GM19395 (cell line): Measurements from ENCODE around the gene NTF4.
"Not testable (repeated sequence)": the region's sequence is repeated elsewhere in the genome, so short reads cannot be mapped to it uniquely, and the experiment has no call there.

Source experiments
- ATAC-seq: cut with Tn5 transposase; IDR thresholded peaks from one replicate; pipeline ENCODE4 v1.9.1; 2021; ENCODE audit warnings: mild to moderate bottlenecking, moderate library complexity; ENCODE audit not compliant: unreplicated experiment

NTF4 gene

DNA sequence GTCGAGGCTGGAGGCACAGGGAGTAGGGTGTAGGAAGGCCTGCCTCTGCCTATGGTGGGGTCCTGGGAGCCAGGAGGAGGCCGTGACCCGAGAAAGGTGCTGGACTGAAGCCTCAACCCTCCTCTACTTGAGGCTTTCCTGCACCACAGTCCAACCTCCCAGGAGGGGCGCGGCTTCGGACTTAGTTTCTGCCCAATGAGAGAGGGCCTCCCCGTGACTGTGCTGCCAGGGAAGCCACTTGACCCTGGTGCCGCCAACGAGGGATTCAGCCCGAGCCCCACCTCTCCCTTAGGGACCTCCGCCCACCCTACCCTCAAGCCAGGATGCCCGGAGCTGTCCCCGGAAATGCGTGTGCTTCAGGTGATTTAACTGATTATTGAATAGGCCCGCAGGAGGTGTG lies 40.4 kb downstream of the NTF4 start, which contains the start of gene CGB3:
CGB3 (minus strand) TSS at position 101 of the 400 bp plus-strand sequence. CDS start 362 bp downstream, outside the sequence.
- ATAC-seq, result not testable (repeated sequence)

DNA sequence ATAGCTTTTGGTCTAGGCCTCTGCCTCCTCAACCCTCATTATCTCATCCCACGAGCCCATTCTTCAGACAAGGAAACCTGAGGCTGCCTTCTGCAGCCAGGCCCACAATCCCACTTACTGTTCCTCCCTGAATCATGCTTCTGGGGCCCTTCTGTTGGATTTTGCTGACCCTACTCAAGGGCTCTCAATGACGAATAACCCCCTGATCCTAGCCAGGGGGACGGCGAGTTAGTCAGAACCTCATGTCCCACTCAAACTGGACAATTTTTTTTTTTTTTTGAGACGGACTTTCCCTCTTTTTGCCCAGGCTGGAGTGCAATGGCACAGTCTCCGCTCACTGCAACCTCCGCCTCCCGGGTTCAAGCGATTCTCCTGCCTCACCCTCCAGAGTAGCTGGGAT lies 42.5 kb downstream of the NTF4 start:
- ATAC-seq, result no peak

DNA sequence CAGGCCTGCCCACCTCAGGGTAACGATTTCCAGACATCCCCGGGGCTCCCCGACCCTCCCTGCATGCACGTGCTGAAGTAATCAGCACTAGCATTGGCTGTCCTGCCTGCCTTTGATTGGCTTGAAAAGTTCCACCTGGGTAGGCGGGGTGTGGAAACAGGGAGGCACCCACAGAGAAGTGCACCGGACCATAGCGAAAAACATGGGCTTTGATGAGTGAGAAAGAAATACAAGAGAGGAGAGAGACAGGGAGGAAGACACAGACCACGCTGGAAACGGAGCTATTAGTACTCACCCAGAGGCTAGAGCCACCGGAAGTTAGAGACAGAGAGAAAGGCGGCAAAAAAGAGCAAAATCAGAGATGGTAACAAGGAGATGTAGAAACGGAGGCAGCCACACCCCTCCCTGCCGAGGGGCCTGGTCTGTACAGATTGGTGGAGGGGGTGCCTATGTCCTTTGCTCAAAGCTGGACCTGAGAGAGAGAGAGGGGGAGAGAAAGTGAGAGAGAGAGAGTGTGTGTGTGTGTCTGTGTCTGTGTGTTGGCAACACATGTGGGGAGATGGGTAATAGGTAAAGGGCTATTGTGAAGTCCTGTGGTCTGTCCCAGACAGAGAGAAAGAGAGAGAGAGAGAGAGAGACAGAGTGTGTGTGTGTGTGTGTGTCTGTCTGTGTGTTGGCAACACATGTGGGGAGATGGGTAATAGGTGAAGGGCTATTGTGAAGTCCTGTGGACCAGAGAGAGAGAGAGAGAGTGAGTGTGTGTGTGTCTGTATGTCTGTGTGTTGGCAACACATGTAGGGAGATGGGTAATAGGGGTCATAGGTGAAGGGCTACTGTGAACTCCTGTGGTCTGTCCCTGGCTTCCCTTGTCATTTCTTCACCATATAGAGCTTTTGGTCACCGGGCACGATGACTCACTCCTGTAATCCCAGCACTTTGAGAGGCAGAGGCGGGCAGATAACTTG lies 43.4 kb downstream of the NTF4 start:
- no peak for ATAC-seq

DNA sequence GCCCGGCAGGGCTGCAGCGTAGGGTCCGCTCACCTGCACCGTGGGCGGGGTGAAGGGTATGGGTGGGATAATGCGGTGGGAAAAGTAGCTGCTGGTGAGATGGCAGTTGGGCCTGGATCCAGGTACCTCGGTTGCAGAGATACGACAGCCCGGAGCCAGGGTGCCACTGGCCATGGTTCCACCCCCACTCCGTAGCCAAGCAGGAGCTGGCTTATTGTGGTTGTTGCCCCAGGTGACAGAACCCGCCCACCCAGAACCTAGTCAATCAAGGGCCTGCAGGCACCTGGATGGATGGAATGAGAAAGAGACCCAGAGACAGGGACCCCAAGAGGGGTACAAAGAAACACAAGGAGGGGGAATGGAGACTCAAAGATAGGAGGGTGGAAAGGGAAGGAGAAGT lies 44.3 kb downstream of the NTF4 start:
- no peak for ATAC-seq

DNA sequence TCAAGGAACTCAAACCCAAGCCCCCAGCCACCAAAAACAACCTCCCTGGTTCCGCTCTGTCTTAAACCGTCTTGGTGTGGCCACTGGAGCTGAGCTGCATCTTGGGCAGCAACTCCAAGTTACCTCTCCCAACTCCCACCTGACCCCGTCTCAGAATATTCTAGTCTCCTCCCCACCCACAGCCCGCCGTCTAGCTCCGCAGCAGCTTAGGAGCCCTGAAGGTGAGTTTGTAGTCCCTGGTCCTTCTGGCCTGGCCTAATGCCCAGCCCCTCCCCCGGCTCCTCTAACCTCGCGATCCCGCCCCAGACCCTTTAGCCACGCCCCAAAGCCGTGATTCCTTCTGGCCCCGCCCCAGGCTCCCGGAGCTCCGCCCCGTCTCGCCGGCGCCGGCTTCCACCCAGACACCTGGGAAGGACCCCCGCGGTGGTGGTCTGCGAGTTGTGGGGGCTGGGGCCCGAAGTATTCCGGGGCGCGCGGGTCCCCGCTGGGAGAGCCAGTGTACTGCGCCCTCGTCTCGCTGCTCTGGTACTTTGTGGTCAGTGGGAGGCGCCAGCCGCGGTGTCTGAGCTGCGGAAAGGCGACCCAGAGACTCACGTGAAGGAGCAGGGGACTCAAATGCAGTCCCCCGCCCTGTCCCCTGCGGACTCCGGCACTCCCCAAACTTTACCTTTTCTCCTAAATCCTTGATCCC lies 45.2 kb downstream of the NTF4 start:
- no peak for ATAC-seq

DNA sequence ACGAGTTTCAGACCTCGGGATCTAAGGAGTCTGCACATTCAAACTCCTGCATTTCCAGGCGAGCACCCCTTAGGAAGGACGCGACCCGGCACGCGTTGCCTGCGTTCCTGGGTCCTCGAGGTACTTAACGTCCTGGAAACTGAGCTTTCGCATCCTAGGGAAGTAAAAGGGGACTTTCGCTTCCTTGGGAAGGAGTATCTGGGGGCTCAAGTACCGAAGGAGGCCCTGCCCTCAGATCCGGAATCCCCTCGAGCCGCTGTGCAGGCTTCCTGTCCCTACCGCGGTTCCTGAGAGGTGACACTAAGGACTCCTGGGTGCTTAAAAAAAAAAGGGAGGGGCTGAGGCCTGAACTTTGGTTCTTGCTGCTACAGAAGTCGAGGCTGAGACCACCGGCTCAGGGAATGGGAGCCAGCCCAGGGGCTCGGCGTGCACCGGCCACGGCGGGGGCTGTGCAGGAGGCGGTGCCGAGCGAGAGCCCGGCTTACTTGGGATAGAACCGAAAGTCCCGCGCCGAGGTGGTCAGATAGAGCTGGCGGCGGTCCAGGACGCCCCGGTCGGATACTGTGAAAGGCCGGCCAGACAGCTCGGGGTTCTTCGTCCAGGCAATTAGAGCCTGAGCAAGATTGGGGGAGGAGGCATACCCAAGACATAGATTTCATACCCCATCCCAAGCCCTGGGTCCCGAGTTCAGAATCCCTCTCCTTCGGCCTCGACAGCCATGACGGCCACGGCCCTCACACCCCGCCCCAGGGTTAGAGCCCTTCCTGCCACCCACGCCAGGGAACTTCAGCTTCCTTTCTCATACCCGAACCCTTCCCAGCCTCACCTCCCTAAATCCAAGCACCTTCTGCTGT lies 46.0 kb downstream of the NTF4 start:
- not testable (repeated sequence) for ATAC-seq

DNA sequence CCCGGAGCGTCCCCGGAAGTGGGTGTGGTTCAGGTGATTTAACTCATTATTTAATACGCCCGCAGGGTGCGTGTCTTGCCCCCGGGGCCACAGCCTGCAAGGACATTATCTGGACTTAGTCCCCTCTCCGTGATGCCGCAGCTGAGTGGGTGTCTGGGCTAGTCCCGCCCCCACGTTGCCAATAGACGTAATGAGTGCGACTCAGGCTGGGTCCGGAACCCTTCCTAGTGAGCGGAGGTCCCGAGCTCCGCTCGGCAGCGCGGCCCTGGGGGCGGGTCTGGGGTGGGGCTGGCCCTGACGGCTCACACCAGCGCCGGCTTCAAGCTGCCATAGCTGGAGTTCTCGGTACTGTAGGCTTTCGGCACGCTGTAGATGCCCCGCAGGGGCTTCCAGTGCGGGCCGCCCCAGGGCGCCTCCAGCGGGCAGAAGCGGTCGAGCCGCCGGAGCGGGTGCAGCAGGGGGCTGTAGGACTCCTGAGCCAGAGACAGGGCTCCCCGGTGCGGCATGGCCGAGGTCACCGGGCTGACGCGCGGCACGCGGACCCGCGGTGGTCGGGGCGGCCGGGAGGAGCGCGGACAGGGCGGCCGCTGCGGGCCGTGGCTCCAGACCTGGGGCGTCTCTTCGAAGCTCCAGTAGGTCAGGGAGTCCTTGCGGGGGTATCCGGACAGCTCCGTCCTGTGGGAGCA lies 46.8 kb downstream of the NTF4 start:
- ATAC-seq, result no peak

DNA sequence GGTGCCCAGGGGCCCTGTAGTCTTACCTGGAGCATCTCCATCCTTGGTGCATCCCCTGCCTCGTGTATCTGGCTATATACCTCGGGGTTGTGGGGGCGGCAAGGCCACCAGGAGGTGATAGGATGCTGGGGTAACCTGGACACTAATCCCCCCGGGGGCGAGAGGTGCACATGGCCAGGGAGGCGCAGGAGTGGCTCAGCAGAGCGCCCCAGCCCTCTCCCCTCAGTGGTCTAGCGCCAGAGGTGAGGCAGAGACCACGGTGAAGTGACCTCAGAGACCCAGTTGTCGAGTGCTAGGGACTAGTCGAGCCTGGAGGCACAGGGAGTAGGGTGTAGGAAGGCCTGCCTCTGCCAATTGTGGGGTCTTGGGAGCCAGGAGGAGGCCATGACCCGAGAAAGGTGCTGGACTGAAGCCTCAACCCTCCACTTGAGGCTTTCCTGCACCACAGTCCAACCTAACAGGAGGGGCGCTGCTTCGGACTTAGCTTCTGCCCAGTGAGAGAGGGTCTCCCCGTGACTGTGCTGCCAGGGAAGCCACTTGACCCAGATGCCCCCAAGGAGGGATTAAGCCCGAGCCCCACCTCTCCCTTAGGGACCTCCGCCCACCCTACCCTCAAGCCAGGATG lies 47.5 kb downstream of the NTF4 start, which contains the start of gene LHB:
LHB (minus strand) TSS at position 51 of the 625 bp plus-strand sequence; CDS start at position 41, 10 bp downstream.
- ATAC-seq, result no peak

DNA sequence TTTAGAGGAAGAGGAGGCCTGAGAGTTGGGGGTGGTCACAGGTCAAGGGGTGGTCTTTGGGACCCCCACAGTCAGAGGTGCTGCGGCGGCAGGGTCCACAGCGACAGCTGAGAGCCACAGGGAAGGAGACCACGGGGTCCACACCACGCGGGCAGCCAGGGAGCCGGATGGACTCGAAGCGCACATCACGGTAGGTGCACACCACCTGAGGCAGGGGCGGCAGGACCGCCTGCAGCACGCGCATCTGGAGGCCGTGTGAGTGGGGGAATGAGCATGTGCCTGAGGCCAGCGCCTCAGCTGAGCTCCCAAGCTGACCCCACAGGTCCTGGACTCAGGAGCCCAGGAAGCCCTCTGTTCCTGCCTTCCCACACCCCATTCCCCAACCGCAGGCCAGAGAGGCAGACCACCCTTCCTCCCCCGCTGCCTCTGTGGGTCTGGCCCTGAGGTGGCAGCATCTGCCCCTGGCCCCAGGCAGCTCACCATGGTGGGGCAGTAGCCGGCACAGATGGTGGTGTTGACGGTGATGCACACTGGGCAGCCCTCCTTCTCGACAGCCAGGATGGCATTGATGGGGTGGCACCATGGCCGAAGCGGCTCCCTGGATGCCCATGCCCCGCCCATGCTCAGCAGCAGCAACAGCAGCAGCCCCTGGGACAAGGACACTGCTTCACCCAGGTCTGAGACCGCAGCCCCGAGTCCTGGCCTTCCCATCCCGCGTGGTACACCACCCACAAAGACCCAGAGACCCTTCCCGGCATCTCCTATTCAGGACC lies 48.4 kb downstream of the NTF4 start:
- no peak for ATAC-seq

DNA sequence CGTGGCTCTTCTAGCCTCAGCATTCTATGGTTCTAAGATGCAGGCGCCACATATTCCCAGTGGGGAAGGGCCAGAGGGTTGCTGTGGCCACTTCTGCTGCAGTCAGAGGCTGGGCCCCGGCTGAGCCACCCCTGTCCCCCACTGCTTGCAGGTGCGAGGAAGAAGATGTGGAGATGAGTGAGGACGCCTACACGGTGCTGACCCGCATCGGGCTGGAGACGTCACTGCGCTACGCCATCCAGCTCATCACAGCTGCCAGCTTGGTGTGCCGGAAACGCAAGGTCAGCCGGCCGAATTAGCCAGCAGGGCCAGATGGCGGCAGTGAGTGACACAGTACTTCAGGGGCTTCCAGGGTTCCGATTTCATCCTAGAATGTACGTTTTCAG lies 49.8 kb downstream of the NTF4 start:
- no peak for ATAC-seq

DNA sequence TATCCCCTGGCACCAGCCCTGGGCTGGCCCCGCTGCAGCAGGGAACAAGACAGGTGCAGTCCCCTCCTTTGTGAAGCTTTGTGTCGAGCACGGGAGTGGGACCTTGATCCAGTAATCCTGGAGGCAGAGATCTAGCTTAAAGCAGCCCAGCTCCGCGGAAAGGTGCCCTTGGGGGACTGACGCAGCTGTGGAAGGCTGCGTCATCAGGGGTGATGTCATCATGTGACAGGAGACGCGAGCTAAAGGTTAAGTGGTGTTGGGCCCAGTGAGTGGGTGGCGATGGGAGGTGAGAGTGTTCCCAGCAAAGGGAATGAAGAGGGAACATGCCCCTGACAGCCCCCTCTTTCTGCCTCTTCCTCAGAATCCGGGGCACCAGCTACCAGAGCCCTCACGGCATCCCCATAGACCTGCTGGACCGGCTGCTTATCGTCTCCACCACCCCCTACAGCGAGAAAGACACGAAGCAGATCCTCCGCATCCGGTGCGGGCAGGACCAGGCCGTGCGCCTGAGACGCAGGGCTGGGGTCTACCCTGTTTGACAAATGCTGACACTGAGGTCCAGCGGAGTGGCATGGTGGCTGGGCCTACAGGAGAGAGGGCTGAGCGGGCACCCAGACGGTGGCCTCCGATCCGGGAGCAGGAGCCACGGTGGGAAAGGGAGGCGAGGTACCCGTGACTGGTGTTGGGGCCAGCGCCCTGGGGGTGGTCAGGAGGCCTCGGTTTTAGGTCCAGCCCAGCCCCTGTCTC lies 50.3 kb downstream of the NTF4 start:
- no peak for ATAC-seq

DNA sequence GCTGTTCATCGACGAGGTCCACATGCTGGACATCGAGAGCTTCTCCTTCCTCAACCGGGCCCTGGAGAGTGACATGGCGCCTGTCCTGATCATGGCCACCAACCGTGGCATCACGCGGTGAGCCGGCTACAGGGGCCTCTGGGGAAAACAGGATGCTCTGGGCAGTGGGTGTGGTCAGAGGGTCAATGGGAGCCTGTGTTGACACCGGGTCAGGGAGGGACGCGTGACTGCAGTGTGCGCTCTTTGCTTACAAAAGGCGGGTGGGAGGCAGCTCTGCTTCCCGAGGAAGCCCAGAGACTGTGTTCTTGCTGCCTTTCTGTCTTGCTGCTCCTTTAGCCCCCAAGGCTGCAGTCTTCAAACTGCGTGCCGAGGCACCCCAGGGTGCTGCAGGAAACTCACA lies 53.4 kb downstream of the NTF4 start:
- no peak for ATAC-seq
